ENCODE measurements around the gene PIN1.
A peak's percentile ranks its signal among the peaks of the same experiment; 100 is the strongest.
"Not testable (repeated sequence)": the region's sequence is repeated elsewhere in the genome, so short reads cannot be mapped to it uniquely, and the experiment has no call there.

PIN1 gene

DNA sequence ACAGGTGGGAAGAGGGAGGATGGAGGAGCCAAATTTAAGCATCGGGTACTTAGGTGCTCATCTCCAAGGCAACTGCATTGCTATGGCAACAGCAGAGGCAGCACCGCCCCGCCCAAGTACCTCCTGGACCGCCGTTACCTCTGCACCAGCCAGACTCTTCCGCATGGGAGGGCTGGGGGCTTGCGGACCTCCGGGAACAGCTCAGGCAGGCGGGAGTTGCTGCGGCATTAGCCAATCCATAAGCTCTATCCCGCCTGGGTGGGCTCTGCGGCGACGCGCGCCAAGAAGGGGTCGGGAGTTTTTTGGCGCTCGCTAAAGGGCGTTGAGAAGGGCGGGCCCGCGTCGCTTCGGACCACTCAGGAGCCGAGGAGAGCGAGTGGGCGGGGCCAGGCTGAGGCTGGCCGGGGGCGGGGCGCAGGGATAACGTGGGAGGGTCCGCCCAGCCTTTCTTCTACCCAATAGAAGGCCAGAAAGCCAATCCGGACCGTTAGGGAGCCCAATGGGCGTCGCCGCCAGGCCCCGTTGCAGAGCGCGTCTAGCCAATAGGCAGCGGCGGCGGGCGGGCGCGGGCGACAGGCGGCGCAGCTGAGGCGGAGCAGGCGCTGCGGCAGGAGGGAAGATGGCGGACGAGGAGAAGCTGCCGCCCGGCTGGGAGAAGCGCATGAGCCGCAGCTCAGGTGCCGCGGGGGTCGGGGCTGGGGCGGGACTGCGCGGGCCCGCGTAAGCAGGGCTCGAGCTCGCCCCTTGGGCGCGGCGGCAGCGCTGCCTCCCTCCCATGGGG is at the start of gene PIN1:
TSS of gene PIN1 (plus strand) at position 593 of the 781 bp plus-strand sequence. CDS start at position 620, 27 bp downstream.
- DNase-seq: peak; percentile 99
- TF ChIP-seq, protein P1, sequence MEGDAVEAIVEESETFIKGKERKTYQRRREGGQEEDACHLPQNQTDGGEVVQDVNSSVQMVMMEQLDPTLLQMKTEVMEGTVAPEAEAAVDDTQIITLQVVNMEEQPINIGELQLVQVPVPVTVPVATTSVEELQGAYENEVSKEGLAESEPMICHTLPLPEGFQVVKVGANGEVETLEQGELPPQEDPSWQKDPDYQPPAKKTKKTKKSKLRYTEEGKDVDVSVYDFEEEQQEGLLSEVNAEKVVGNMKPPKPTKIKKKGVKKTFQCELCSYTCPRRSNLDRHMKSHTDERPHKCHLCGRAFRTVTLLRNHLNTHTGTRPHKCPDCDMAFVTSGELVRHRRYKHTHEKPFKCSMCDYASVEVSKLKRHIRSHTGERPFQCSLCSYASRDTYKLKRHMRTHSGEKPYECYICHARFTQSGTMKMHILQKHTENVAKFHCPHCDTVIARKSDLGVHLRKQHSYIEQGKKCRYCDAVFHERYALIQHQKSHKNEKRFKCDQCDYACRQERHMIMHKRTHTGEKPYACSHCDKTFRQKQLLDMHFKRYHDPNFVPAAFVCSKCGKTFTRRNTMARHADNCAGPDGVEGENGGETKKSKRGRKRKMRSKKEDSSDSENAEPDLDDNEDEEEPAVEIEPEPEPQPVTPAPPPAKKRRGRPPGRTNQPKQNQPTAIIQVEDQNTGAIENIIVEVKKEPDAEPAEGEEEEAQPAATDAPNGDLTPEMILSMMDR (IDR thresholded peaks at IDR 0.05; ENCODE audit: low read depth, low read length, missing control alignments): peak; percentile 26
- peaks cover 11% of the 10 kb centered on the region for H3K36me3 ChIP-seq (replicated peaks)
- in situ Hi-C loops (cut with HindIII; ENCODE audit: low pct_ligation_motif_present, low sequenced_read_pairs): no loop called here
- H3K27ac ChIP-seq: peak within 1 kb of the TSS; percentile 26
- H3K4me3 ChIP-seq (ENCODE audit: low read depth, low read length): peak within 1 kb of the TSS; percentile 80
- no peaks in the 10 kb centered on the region for H3K27me3 ChIP-seq (replicated peaks)

DNA sequence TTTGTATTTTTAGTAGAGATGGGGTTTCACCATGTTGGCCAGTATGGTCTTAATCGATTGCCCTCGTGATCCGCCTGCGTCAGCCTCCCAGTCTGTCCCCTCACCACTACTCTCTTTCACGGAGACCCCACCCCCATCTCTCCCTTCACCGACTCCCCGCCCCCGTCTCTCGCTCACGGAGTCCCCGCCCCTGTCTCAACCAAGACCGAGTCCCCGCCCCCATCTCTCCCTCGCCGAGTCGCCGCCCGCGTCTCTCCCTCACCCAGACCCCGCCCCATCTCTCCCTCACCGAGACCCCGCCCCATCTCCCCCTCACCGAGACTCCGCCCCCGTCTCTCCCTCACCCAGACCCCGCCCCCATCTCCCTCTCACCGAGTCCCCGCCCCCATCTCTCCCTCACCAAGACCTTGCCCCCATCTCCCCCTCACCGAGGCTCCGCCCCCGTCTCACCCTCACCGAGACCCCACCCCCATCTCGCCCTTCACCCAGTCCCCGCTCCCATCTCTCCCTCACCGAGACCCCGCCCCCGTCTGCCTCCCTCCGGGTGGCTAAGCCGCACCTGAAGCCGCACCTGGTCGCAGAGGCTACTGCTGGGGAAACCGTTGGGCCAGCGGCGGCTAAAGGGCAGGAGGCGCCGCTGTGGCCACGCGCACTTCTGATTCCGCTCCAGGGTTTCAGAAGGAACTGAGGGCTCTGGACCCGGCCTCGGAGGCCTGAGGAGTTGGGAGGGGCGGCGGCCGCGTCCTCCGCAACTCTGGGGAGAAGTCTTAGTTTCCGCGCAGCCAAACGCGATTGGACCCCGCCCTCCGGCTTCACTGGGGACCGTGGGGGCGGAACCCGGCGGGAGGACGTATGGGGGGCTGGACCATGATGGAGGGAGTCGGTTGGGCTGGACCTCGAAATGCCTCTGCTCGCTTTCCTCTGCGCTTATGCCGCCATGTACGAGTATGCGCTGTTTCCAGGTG is 49.5 kb upstream of the PIN1 start:
- in situ Hi-C loops (cut with HindIII; ENCODE audit: low pct_ligation_motif_present, low sequenced_read_pairs): no loop called here
- H3K27ac ChIP-seq: peak overlapping the region; percentile 81
- H3K4me3 ChIP-seq (ENCODE audit: low read depth, low read length): peak overlapping the region; percentile 81
- TF ChIP-seq, protein P1 (IDR thresholded peaks at IDR 0.05; ENCODE audit: low read depth, low read length, missing control alignments): no peak
- peak; percentile 94 for DNase-seq
- H3K36me3 ChIP-seq (replicated peaks): no peaks in the 10 kb centered on the region
- no peaks in the 10 kb centered on the region for H3K27me3 ChIP-seq (replicated peaks)

GRCh38 chr19:9786342-9786741 is 48.8 kb upstream of the PIN1 start:
- H3K4me3 ChIP-seq (ENCODE audit: low read depth, low read length): peak overlapping the region; percentile 81
- no peak for DNase-seq
- no peaks in the 10 kb centered on the region for H3K27me3 ChIP-seq (replicated peaks)
- TF ChIP-seq, protein P1 (IDR thresholded peaks at IDR 0.05; ENCODE audit: low read depth, low read length, missing control alignments): no peak
- peak overlapping the region; percentile 81 for H3K27ac ChIP-seq
- H3K36me3 ChIP-seq (replicated peaks): no peaks in the 10 kb centered on the region
- in situ Hi-C loops (cut with HindIII; ENCODE audit: low pct_ligation_motif_present, low sequenced_read_pairs): no loop called here

GRCh38 chr19:9786819-9787218 is 48.3 kb upstream of the PIN1 start:
- in situ Hi-C loops (cut with HindIII; ENCODE audit: low pct_ligation_motif_present, low sequenced_read_pairs): no loop called here
- DNase-seq: no peak
- TF ChIP-seq, protein P1 (IDR thresholded peaks at IDR 0.05; ENCODE audit: low read depth, low read length, missing control alignments): no peak
- no peak overlapping the region for H3K27ac ChIP-seq
- H3K27me3 ChIP-seq (replicated peaks): no peaks in the 10 kb centered on the region
- no peaks in the 10 kb centered on the region for H3K36me3 ChIP-seq (replicated peaks)
- no peak overlapping the region for H3K4me3 ChIP-seq (ENCODE audit: low read depth, low read length)

- H3K27ac ChIP-seq; in situ Hi-C loops (cut with HindIII; ENCODE audit: low pct_ligation_motif_present, low sequenced_read_pairs); DNase-seq; H3K36me3 ChIP-seq (replicated peaks); H3K27me3 ChIP-seq (replicated peaks); H3K4me3 ChIP-seq (ENCODE audit: low read depth, low read length): not testable (repeated sequence)
Observed at GRCh38 chr19:9788604-9789003, 46.5 kb upstream of the PIN1 start.

GRCh38 chr19:9789066-9789465 is 46.1 kb upstream of the PIN1 start:
- in situ Hi-C loops (cut with HindIII; ENCODE audit: low pct_ligation_motif_present, low sequenced_read_pairs): no loop called here
- no peak overlapping the region for H3K4me3 ChIP-seq (ENCODE audit: low read depth, low read length)
- TF ChIP-seq, protein P1 (IDR thresholded peaks at IDR 0.05; ENCODE audit: low read depth, low read length, missing control alignments): no peak
- H3K27ac ChIP-seq: no peak overlapping the region
- H3K27me3 ChIP-seq (replicated peaks): no peaks in the 10 kb centered on the region
- no peaks in the 10 kb centered on the region for H3K36me3 ChIP-seq (replicated peaks)
- no peak for DNase-seq

- in situ Hi-C loops (cut with HindIII; ENCODE audit: low pct_ligation_motif_present, low sequenced_read_pairs); H3K27ac ChIP-seq; H3K27me3 ChIP-seq (replicated peaks); H3K36me3 ChIP-seq (replicated peaks); DNase-seq; H3K4me3 ChIP-seq (ENCODE audit: low read depth, low read length): not testable (repeated sequence)
Observed at GRCh38 chr19:9789579-9789978, 45.5 kb upstream of the PIN1 start.

- in situ Hi-C loops (cut with HindIII; ENCODE audit: low pct_ligation_motif_present, low sequenced_read_pairs); DNase-seq; H3K4me3 ChIP-seq (ENCODE audit: low read depth, low read length); H3K36me3 ChIP-seq (replicated peaks); H3K27ac ChIP-seq; H3K27me3 ChIP-seq (replicated peaks): not testable (repeated sequence)
Observed at GRCh38 chr19:9791073-9791367, 44.1 kb upstream of the PIN1 start.

Measured in brain microvascular endothelial cell (primary cell).